A673 (cell line): ENCODE data around the gene EGFL8. TPM values are rescaled to one million over a fixed set of nuclear protein-coding genes. Genes with fewer than 3 reads are reported as not detected.
A peak's percentile ranks its signal among the peaks of the same experiment; 100 is the strongest.

Experiments used
- BruUV-seq: library from RNA; stranded (reverse); fragments of 400-500 nt; replicated peaks from 2 replicates; lab custom pipeline; 2021; lab: Mats Ljungman, UMichigan
- CTCF ChIA-PET: fragments of 300-600 bp; sonication (Branson Sonifier 250); formaldehyde crosslinking; loops from one replicate; lab custom pipeline; 2022; ENCODE audit warnings: antibody characterized with exemption; lab: Charles Lee
- POLR2A ChIA-PET: fragments of 300-600 bp; sonication (Branson Sonifier 250); formaldehyde crosslinking; loops from one replicate; lab custom pipeline; 2022; ENCODE audit warnings: antibody characterized with exemption; ENCODE audit not compliant: low non-redundant PET; lab: Charles Lee
- DNase-seq: peaks from one replicate; pipeline ENCODE4 v3.0.0-alpha.2; 2015; ENCODE audit warnings: low spot score
- H3K27ac ChIP-seq: fragments of 200-600 bp; sonication (generic); 2 replicates; pipeline ENCODE4 v1.5.1; 2016; ENCODE audit warnings: mixed run types, low read depth, mild to moderate bottlenecking, mixed read lengths, antibody characterized with exemption, low read length; ENCODE audit not compliant: poor library complexity, severe bottlenecking
- H3K27me3 ChIP-seq: fragments of 200-600 bp; sonication (generic); replicated peaks from 2 replicates; pipeline ENCODE4 v1.6.1; 2017; ENCODE audit warnings: mixed run types, low read depth, mild to moderate bottlenecking, mixed read lengths, antibody characterized with exemption, low read length; ENCODE audit not compliant: insufficient read depth, poor library complexity
- H3K36me3 ChIP-seq: fragments of 200-600 bp; sonication (generic); 2 replicates; pipeline ENCODE4 v1.6.1; 2016; ENCODE audit warnings: mixed run types, mild to moderate bottlenecking, mixed read lengths, antibody characterized with exemption, low read length; ENCODE audit not compliant: insufficient read depth, poor library complexity, severe bottlenecking
- H3K4me1 ChIP-seq: fragments of 200-600 bp; sonication (generic); 2 replicates; pipeline ENCODE4 v1.6.1; 2017; ENCODE audit warnings: mixed run types, mild to moderate bottlenecking, mixed read lengths, antibody characterized with exemption, low read length; ENCODE audit not compliant: insufficient read depth, poor library complexity, severe bottlenecking
- H3K4me3 ChIP-seq: fragments of 200-600 bp; sonication (generic); 2 replicates; pipeline ENCODE4 v1.5.1; 2016; ENCODE audit warnings: low read depth, mixed run types, mild to moderate bottlenecking, mixed read lengths, low read length; ENCODE audit not compliant: poor library complexity, severe bottlenecking
- H3K9me3 ChIP-seq: fragments of 200-600 bp; sonication (generic); 2 replicates; pipeline ENCODE4 v1.6.1; 2016; ENCODE audit warnings: mixed run types, low read depth, mild to moderate bottlenecking, mixed read lengths, antibody characterized with exemption, low read length; ENCODE audit not compliant: poor library complexity, severe bottlenecking
- EZH2 ChIP-seq: fragments of 200-600 bp; sonication (generic); IDR thresholded peaks from 2 replicates; pipeline ENCODE4 v1.6.1; 2017; ENCODE audit warnings: borderline replicate concordance, low read depth, mild to moderate bottlenecking, mixed read lengths, antibody characterized with exemption, low read length; ENCODE audit not compliant: poor library complexity, severe bottlenecking
- intact Hi-C: fragments of 100-400 bp; cut with micrococcal nuclease; formaldehyde crosslinking; loops from one replicate; pipeline ENCODE4 v1.10.0; 2022; ENCODE audit not compliant: unreplicated experiment
- total RNA-seq: library from RNA; stranded (reverse); gene quantifications from 2 replicates; pipeline ENCODE4 v1.2.3, GENCODE V29; 2021
- TF ChIP-seq, protein P1 (sequence below): fragments of 300-800, 200-600 bp; sonication (generic); conservative IDR thresholded peaks from 2 replicates; pipeline ENCODE4 v1.5.1; 2017; ENCODE audit warnings: low read depth, mild to moderate bottlenecking, antibody characterized with exemption, low read length, moderate library complexity, mixed read lengths

Gene EGFL8
- total RNA-seq, 1 experiment from 2014 or later, result 32.4 TPM

- Histone ChIP-seq H3K27me3 (no peaks in the 10 kb centered on the region), H3K27ac (peak within 1 kb of the TSS; percentile 90), H3K4me3 (peak within 1 kb of the TSS; percentile 75), H3K4me1 (peaks cover 24% of the 10 kb centered on the region), H3K36me3 (peaks cover 14% of the 10 kb centered on the region), H3K9me3 (no peaks in the 10 kb centered on the region)
- ChIA-PET POLR2A (no interaction called here), CTCF (no interaction called here)
- no TSS peak for BruUV-seq
- DNase-seq, result no peak
- intact Hi-C loops, result no loop called here
- TF ChIP-seq, protein P1, sequence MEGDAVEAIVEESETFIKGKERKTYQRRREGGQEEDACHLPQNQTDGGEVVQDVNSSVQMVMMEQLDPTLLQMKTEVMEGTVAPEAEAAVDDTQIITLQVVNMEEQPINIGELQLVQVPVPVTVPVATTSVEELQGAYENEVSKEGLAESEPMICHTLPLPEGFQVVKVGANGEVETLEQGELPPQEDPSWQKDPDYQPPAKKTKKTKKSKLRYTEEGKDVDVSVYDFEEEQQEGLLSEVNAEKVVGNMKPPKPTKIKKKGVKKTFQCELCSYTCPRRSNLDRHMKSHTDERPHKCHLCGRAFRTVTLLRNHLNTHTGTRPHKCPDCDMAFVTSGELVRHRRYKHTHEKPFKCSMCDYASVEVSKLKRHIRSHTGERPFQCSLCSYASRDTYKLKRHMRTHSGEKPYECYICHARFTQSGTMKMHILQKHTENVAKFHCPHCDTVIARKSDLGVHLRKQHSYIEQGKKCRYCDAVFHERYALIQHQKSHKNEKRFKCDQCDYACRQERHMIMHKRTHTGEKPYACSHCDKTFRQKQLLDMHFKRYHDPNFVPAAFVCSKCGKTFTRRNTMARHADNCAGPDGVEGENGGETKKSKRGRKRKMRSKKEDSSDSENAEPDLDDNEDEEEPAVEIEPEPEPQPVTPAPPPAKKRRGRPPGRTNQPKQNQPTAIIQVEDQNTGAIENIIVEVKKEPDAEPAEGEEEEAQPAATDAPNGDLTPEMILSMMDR, result no peak
- TF ChIP-seq EZH2, result no peak
These were observed 12.3 kb upstream of the EGFL8 start, which contains the start of gene PRRT1 for GRCh38 chr6:32151863-32152768. PRRT1 (minus strand) TSS chr6:32151939; CDS start chr6:32151827, 112 bp downstream.

DNA sequence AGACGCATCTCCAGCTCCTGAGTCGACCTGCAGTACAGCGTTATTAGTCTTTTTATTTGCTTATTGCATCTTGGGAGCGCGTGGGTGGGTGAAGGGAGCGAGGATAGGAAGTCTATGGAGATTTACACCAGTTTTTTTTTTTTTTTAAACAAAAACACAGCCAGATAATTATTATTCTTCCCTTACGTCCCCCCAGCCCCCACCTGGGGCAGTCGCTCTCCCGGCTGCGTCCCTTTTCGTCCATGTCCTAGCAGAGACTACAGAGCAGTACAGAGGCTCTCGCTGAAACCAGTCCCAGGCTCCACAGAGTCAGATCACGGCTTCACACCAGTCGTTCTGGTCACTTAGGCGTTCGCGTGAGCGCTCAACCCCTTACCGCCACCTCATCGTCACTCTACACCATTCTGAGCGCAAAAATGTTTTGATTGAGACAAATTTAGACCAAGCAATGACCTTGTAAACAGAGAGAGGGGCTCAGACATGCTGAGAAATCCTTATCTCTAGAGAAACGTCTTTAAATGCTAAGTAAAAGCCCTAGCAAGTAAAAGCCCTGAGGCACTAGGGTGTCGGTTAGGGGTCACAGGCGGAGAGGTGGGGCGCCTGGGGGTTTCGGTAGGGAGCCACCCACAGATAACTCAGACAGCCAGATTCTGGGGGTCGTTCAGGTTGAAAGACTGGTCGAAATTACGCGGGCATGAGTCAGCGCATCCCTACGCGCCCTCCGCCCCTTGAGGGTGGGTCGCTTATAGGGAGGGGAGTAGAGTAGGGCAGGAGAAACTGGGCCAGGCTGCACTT, 11.4 kb upstream of the EGFL8 start:
- ChIA-PET POLR2A (no interaction called here), CTCF (no interaction called here)
- no peaks in the 10 kb centered on the region for H3K27me3 ChIP-seq
- intact Hi-C loops, result no loop called here
- H3K4me3 ChIP-seq, result peak overlapping the region; percentile 75
- no peak for TF ChIP-seq EZH2
- TF ChIP-seq, protein P1, result no peak
- no peak for DNase-seq
- H3K36me3 ChIP-seq, result peaks cover 22% of the 10 kb centered on the region
- TSS peak; percentile 56 for BruUV-seq
- no peaks in the 10 kb centered on the region for H3K9me3 ChIP-seq
- H3K27ac ChIP-seq, result peak overlapping the region; percentile 90
- peaks cover 24% of the 10 kb centered on the region for H3K4me1 ChIP-seq

DNA sequence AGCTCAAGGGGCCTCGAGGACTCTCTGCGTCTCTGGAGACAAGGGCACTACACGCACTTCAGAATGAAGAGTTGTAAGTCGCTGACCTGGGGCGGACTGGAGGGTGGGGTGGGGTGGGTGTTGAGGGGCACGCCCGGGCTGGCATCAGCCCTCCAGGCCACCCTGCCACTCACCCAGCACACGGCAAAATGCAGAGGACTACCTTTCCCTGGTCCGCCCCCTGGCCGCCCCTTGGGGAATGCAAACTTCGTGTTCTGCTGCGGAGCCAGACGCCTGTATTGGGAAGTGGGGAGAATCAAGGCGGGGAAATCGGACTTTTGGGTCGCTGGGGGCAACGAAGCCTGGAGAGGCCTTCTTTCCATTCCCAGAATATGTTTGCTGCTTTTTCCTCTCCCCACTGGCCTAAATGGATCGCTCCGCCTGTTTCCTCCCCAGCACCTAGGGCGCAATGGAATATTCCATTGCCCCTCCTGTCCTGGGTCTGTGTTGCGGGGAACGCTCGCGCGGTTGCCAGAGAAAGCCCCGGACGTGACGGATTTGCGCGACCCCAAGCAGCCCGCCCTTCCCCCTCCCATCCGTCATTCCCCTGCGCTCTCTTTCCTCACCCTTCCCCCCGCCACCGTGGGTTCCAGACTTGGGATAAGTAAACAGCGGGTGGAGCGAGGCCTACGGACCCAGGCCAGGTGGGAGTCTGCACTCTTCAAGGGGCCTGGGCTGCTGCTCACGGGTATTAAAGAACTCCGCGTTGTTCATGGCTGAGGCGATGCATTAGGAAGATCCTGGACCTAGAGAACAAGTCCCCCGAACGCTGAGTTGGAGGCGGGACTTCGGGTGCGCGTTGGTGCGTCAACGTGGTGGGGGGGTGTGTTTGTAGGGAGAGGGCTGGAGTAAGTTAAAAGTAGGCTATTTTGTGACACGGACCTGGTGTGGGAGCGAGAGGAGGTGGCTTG, 10.6 kb upstream of the EGFL8 start, which contains the start of gene PPT2:
Gene PPT2, plus strand, starts transcription at position 578 of the 950 bp plus-strand sequence. CDS start 454 bp downstream, outside the sequence.
- H3K4me1 ChIP-seq, result peaks cover 24% of the 10 kb centered on the region
- peaks cover 29% of the 10 kb centered on the region for H3K36me3 ChIP-seq
- no TSS peak for BruUV-seq
- no peaks in the 10 kb centered on the region for H3K9me3 ChIP-seq
- peak within 1 kb of the TSS; percentile 90 for H3K27ac ChIP-seq
- no peaks in the 10 kb centered on the region for H3K27me3 ChIP-seq
- POLR2A ChIA-PET, result no interaction called here
- CTCF ChIA-PET, result no interaction called here
- DNase-seq, result peak; percentile 97
- no peak for TF ChIP-seq EZH2
- TF ChIP-seq, protein P1, result peak; percentile 25; the same call in 1 of the 2 replicates
- intact Hi-C loops, result no loop called here
- H3K4me3 ChIP-seq, result peak within 1 kb of the TSS; percentile 75
